KMS-11 (cell line): ENCODE data around the gene ACTN4.

Experiments
- H2AFZ ChIP-seq: fragments of 200-600 bp; sonication (generic); 2 replicates; pipeline ENCODE4 v1.6.1; 2016; ENCODE audit warnings: antibody characterized with exemption, mixed run types, low read depth
- H3K27ac ChIP-seq: fragments of 200-600 bp; sonication (generic); 2 replicates; pipeline ENCODE4 v1.6.1; 2016; ENCODE audit warnings: mild to moderate bottlenecking, mixed run types
- H3K27me3 ChIP-seq: fragments of 200-600 bp; sonication (generic); 2 replicates; pipeline ENCODE4 v1.6.1; 2017; ENCODE audit warnings: mild to moderate bottlenecking, low read depth, mixed run types, moderate library complexity; ENCODE audit not compliant: insufficient read depth
- H3K36me3 ChIP-seq: fragments of 200-600 bp; sonication (generic); 2 replicates; pipeline ENCODE4 v1.6.1; 2017; ENCODE audit warnings: mild to moderate bottlenecking, mixed run types; ENCODE audit not compliant: insufficient read depth
- H3K4me1 ChIP-seq: fragments of 200-600 bp; sonication (generic); 2 replicates; pipeline ENCODE4 v1.6.1; 2016; ENCODE audit warnings: mild to moderate bottlenecking, low read depth, mixed run types; ENCODE audit not compliant: poor library complexity, severe bottlenecking
- H3K4me2 ChIP-seq: fragments of 200-600 bp; sonication (generic); 2 replicates; pipeline ENCODE4 v1.7.0; 2016; ENCODE audit warnings: mild to moderate bottlenecking, mixed run types
- H3K4me3 ChIP-seq: fragments of 200-600 bp; sonication (generic); IDR thresholded peaks from 2 replicates; pipeline ENCODE4 v1.6.1; 2017; ENCODE audit warnings: low read depth, low read length, mixed read lengths; ENCODE audit not compliant: insufficient read depth
- H3K79me2 ChIP-seq: fragments of 200-600 bp; sonication (generic); 2 replicates; pipeline ENCODE4 v1.6.1; 2016; ENCODE audit warnings: low read depth, mixed run types; ENCODE audit not compliant: insufficient read depth
- H3K9ac ChIP-seq: fragments of 200-600 bp; sonication (generic); 2 replicates; pipeline ENCODE4 v1.6.1; 2016; ENCODE audit warnings: mild to moderate bottlenecking, mixed run types
- H4K20me1 ChIP-seq: fragments of 200-600 bp; sonication (generic); 2 replicates; pipeline ENCODE4 v1.6.1; 2016; ENCODE audit warnings: mild to moderate bottlenecking, mixed run types; ENCODE audit not compliant: insufficient read depth
- CTCF ChIP-seq: fragments of 200-600 bp; sonication (generic); conservative IDR thresholded peaks from 2 replicates; pipeline ENCODE4 v1.6.1; 2017; ENCODE audit warnings: low read depth, mild to moderate bottlenecking, antibody characterized with exemption, low read length, moderate library complexity, mixed read lengths

ACTN4 gene

DNA sequence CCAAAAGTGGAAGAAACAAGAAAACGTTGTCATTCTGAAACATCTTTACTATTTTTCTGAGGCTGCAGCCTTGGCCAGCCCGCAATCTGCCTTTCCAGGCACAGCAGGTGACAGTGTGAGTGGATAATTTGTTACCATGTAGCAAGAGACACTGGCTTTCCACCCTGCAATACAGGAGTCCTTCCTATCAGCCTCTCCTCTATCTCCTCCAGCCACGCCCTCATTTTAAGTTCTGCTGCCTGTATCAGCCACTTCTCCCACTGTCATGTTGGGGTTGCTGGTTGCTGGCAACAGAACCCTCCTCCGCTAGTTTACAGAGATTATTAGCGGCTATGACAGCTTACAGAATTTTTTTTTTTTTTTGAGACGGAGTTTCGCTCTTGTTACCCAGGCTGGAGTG is 133.6 kb downstream of the ACTN4 start:
- Histone ChIP-seq H3K36me3 (no peaks in the 10 kb centered on the region), H3K27ac (no peak overlapping the region), H3K4me1 (no peaks in the 10 kb centered on the region), H3K9ac (no peak overlapping the region), H3K27me3 (peaks cover 22% of the 10 kb centered on the region; the same call in 1 of the 2 replicates), H2AFZ (no peak overlapping the region), H4K20me1 (no peaks in the 10 kb centered on the region), H3K4me2 (no peak overlapping the region), H3K79me2 (no peaks in the 10 kb centered on the region), H3K4me3 (no peak overlapping the region)
- TF ChIP-seq CTCF: no peak
